ENCODE measurements around the gene LRMDA. TPM values are rescaled to one million over a fixed set of nuclear protein-coding genes. Genes with fewer than 3 reads are reported as not detected.

The LRMDA gene
- polyA plus RNA-seq, 4 donors: 19.1 to 23.0 (median 20.7) TPM

- DNase-seq (ENCODE audit: low read depth in 4 of 4, low spot score in 3 of 4): no peak
Observed at GRCh38 chr10:76318211-76318610, 886.8 kb downstream of the LRMDA start.

- no peak for DNase-seq (ENCODE audit: low read depth in 4 of 4, low spot score in 3 of 4)
Observed at GRCh38 chr10:76319661-76320060, 888.2 kb downstream of the LRMDA start.

GRCh38 chr10:76324283-76324682 is 892.9 kb downstream of the LRMDA start:
- DNase-seq (ENCODE audit: low read depth in 4 of 4, low spot score in 3 of 4): no peak

GRCh38 chr10:76327441-76327840 is 896.0 kb downstream of the LRMDA start:
- DNase-seq (ENCODE audit: low read depth in 4 of 4, low spot score in 3 of 4): no peak

GRCh38 chr10:76328348-76328747 is 896.9 kb downstream of the LRMDA start:
- no peak for DNase-seq (ENCODE audit: low read depth in 4 of 4, low spot score in 3 of 4)

- DNase-seq (ENCODE audit: low read depth in 4 of 4, low spot score in 3 of 4): no peak
Observed at GRCh38 chr10:76329891-76330575, 898.6 kb downstream of the LRMDA start.

- no peak for DNase-seq (ENCODE audit: low read depth in 4 of 4, low spot score in 3 of 4)
Observed at GRCh38 chr10:76331742-76332141, 900.3 kb downstream of the LRMDA start.

GRCh38 chr10:76333326-76333725 is 901.9 kb downstream of the LRMDA start:
- no peak for DNase-seq (ENCODE audit: low read depth in 4 of 4, low spot score in 3 of 4)

- DNase-seq (ENCODE audit: low read depth in 4 of 4, low spot score in 3 of 4): no peak
Observed at GRCh38 chr10:76333796-76334195, 902.4 kb downstream of the LRMDA start.

- no peak for DNase-seq (ENCODE audit: low read depth in 4 of 4, low spot score in 3 of 4)
Observed at GRCh38 chr10:76334255-76334654, 902.8 kb downstream of the LRMDA start.

GRCh38 chr10:76336213-76336963 is 905.0 kb downstream of the LRMDA start:
- DNase-seq (ENCODE audit: low read depth in 4 of 4, low spot score in 3 of 4): no peak

- no peak for DNase-seq (ENCODE audit: low read depth in 4 of 4, low spot score in 3 of 4)
Observed at GRCh38 chr10:76337641-76338040, 906.2 kb downstream of the LRMDA start.

GRCh38 chr10:76338187-76338586 is 906.8 kb downstream of the LRMDA start:
- no peak for DNase-seq (ENCODE audit: low read depth in 4 of 4, low spot score in 3 of 4)

GRCh38 chr10:76341740-76342139 is 910.3 kb downstream of the LRMDA start:
- no peak for DNase-seq (ENCODE audit: low read depth in 4 of 4, low spot score in 3 of 4)

- no peak for DNase-seq (ENCODE audit: low read depth in 4 of 4, low spot score in 3 of 4)
Observed at GRCh38 chr10:76342996-76343395, 911.6 kb downstream of the LRMDA start.

GRCh38 chr10:76347832-76348231 is 916.4 kb downstream of the LRMDA start:
- no peak for DNase-seq (ENCODE audit: low read depth in 4 of 4, low spot score in 3 of 4)

GRCh38 chr10:76350583-76350982 is 919.2 kb downstream of the LRMDA start:
- DNase-seq (ENCODE audit: low read depth in 4 of 4, low spot score in 3 of 4): no peak

GRCh38 chr10:76352300-76352699 is 920.9 kb downstream of the LRMDA start:
- DNase-seq (ENCODE audit: low read depth in 4 of 4, low spot score in 3 of 4): no peak

GRCh38 chr10:76353237-76353851 is 921.9 kb downstream of the LRMDA start:
- no peak for DNase-seq (ENCODE audit: low read depth in 4 of 4, low spot score in 3 of 4)

- no peak for DNase-seq (ENCODE audit: low read depth in 4 of 4, low spot score in 3 of 4)
Observed at GRCh38 chr10:76354212-76354738, 922.9 kb downstream of the LRMDA start.

- DNase-seq (ENCODE audit: low read depth in 4 of 4, low spot score in 3 of 4): no peak
Observed at GRCh38 chr10:76354921-76355320, 923.5 kb downstream of the LRMDA start.

GRCh38 chr10:76356557-76356956 is 925.1 kb downstream of the LRMDA start:
- no peak for DNase-seq (ENCODE audit: low read depth in 4 of 4, low spot score in 3 of 4)
